SK-N-SH (cell line): Measurements from ENCODE around the gene RPA1. TPM values are rescaled to one million over a fixed set of nuclear protein-coding genes. Genes with fewer than 3 reads are reported as not detected.

Source experiments
- CTCF ChIA-PET: fragments of 300-600, 350-600 bp; formaldehyde crosslinking; extraction: SDS; loops from one replicate; lab custom pipeline; 2021; lab: Yijun Ruan, JAX
- POLR2A ChIA-PET: fragments of 350-600 bp; sonication (Branson Sonifier 250); formaldehyde crosslinking; extraction: SDS; loops from one replicate; lab custom pipeline; 2020; ENCODE audit warnings: antibody characterized with exemption, inconsistent platforms; lab: Yijun Ruan, JAX
- DNase-seq: peaks from one replicate; pipeline ENCODE4 v3.0.0; 2012
- H2AFZ ChIP-seq: fragments of 200-600 bp; sonication (generic); 2 replicates; pipeline ENCODE4 v1.8.1; 2016; ENCODE audit warnings: antibody characterized with exemption, mild to moderate bottlenecking, low read depth
- H3F3A ChIP-seq: fragments of 200-600 bp; sonication (generic); replicated peaks from 2 replicates; pipeline ENCODE3; 2016; ENCODE audit warnings: antibody characterized with exemption, mild to moderate bottlenecking; ENCODE audit not compliant: insufficient read depth
- H3K27ac ChIP-seq, 2 experiments: fragments of 200-500 bp in 1 of 2; fragments of 200-600 bp in 1 of 2; sonication (Bioruptor generic) in 1 of 2; sonication (generic), shearing (Covaris generic) in 1 of 2; 2 replicates each; pipeline versions ENCODE4 v1.5.1 to v1.6.1; 2014 to 2016; ENCODE audit warnings: low read depth in 2 of 2, inconsistent platforms in 1 of 2, low read length in 1 of 2, mild to moderate bottlenecking in 1 of 2, mixed read lengths in 1 of 2
- H3K27me3 ChIP-seq: fragments of 200-600 bp; sonication (generic), shearing (Covaris generic); 2 replicates; pipeline ENCODE4 v1.6.1; 2016; ENCODE audit warnings: mixed run types; ENCODE audit not compliant: insufficient read depth
- H3K36me3 ChIP-seq, 2 experiments: fragments of 200-500 bp in 1 of 2; fragments of 200-600 bp in 1 of 2; sonication (Bioruptor generic) in 1 of 2; sonication (generic) in 1 of 2; replicated peaks in 1 of 2; 2 replicates each; pipeline versions ENCODE3 to v1.5.1; 2014 to 2016; ENCODE audit warnings: low read length in 1 of 2, mild to moderate bottlenecking in 1 of 2; ENCODE audit not compliant: insufficient read depth in 2 of 2, control insufficient read depth in 1 of 2
- H3K4me1 ChIP-seq, 2 experiments: fragments of 200-500 bp in 1 of 2; fragments of 200-600 bp in 1 of 2; sonication (Bioruptor generic) in 1 of 2; sonication (generic), shearing (Covaris generic) in 1 of 2; 2 replicates each; pipeline versions ENCODE4 v1.5.1 to v1.6.1; 2014 to 2016; ENCODE audit warnings: low read depth in 1 of 2, low read length in 1 of 2, mixed run types in 1 of 2; ENCODE audit not compliant: insufficient read depth in 2 of 2, control insufficient read depth in 1 of 2
- H3K4me2 ChIP-seq: fragments of 200-600 bp; sonication (generic), shearing (Covaris generic); 2 replicates; pipeline ENCODE4 v1.6.1; 2017; ENCODE audit warnings: mixed run types
- H3K4me3 ChIP-seq, 2 experiments: fragments of 200-500 bp in 1 of 2; fragments of 200-600 bp in 1 of 2; sonication (Bioruptor generic) in 1 of 2; sonication (generic), shearing (Covaris generic) in 1 of 2; 2 replicates each; pipeline versions ENCODE4 v1.5.1 to v1.8.1; 2014 to 2016; ENCODE audit warnings: low read depth in 2 of 2, inconsistent platforms in 1 of 2, low read length in 1 of 2, mild to moderate bottlenecking in 1 of 2, mixed read lengths in 1 of 2, moderate library complexity in 1 of 2
- H3K79me2 ChIP-seq: fragments of 200-600 bp; sonication (generic); 2 replicates; pipeline ENCODE4 v1.8.1; 2017; ENCODE audit warnings: mild to moderate bottlenecking; ENCODE audit not compliant: insufficient read depth
- H3K9ac ChIP-seq: fragments of 200-600 bp; sonication (generic); 2 replicates; pipeline ENCODE4 v1.6.1; 2017; ENCODE audit warnings: mixed run types
- H3K9me2 ChIP-seq: fragments of 200-600 bp; sonication (generic); 2 replicates; pipeline ENCODE4 v1.6.1; 2017; ENCODE audit warnings: mixed run types
- H3K9me3 ChIP-seq: fragments of 200-600 bp; sonication (generic); 2 replicates; pipeline ENCODE4 v1.6.1; 2017; ENCODE audit warnings: mixed run types, mild to moderate bottlenecking, moderate library complexity
- H4K20me1 ChIP-seq: fragments of 200-600 bp; sonication (generic); 2 replicates; pipeline ENCODE4 v1.6.1; 2017; ENCODE audit warnings: mild to moderate bottlenecking, mixed run types; ENCODE audit not compliant: insufficient read depth
- EZH2phosphoT487 ChIP-seq: fragments of 200-600 bp; sonication (generic); IDR thresholded peaks from 2 replicates; pipeline ENCODE4 v1.6.1; 2017; ENCODE audit warnings: low read depth, mixed run types, mild to moderate bottlenecking, antibody characterized with exemption, moderate library complexity, borderline replicate concordance
- FOSL2 ChIP-seq: IDR thresholded peaks from 2 replicates; pipeline ENCODE4 v1.4.0; 2012; ENCODE audit warnings: low read depth, mild to moderate bottlenecking, moderate library complexity, borderline replicate concordance
- NRF1 ChIP-seq: IDR thresholded peaks from 2 replicates; pipeline ENCODE4 v1.6.1; 2012; ENCODE audit warnings: low read depth, mild to moderate bottlenecking, low read length
- RCOR1 ChIP-seq: fragments of 150-350 bp; IDR thresholded peaks from 2 replicates; pipeline ENCODE4 v1.6.1; 2017; ENCODE audit warnings: antibody characterized with exemption, low read length
- SIN3A ChIP-seq: IDR thresholded peaks from 2 replicates; pipeline ENCODE4 v1.6.1; 2012; ENCODE audit warnings: low read depth, mild to moderate bottlenecking, low read length, moderate library complexity, borderline replicate concordance
- TEAD4 ChIP-seq: IDR thresholded peaks from 2 replicates; pipeline ENCODE4 v1.4.0; 2012; ENCODE audit warnings: mild to moderate bottlenecking, borderline replicate concordance; ENCODE audit not compliant: insufficient read depth
- YY1 ChIP-seq: IDR thresholded peaks from 2 replicates; pipeline ENCODE4 v1.4.0; 2012; ENCODE audit warnings: low read depth, mild to moderate bottlenecking
- WGBS: methylation state at CpG from one replicate; pipeline ENCODE4 v1.1.6; 2017; ENCODE audit warnings: low lambda C conversion rate; 5-methylcytosine and 5-hydroxymethylcytosine counted together
- polyA plus RNA-seq, 3 experiments: library from polyadenylated mRNA; depleted of rRNA; stranded (reverse); fragments of >200 nt; gene quantifications; 2 replicates each; pipeline ENCODE4 v1.2.3, GENCODE V29; 2012
- TF ChIP-seq, protein P1 (sequence below): IDR thresholded peaks from 2 replicates; pipeline ENCODE4 v1.4.0; 2012; ENCODE audit warnings: low read depth, borderline replicate concordance
- TF ChIP-seq, protein P2 (sequence below): IDR thresholded peaks from 2 replicates; pipeline ENCODE4 v1.4.0; 2012; ENCODE audit warnings: low read depth
- TF ChIP-seq, protein P3 (sequence below): fragments of 200-600 bp; sonication (generic); IDR thresholded peaks from 2 replicates; pipeline ENCODE4 v1.6.1; 2017; ENCODE audit warnings: antibody characterized with exemption, mild to moderate bottlenecking, moderate library complexity

The RPA1 gene
- polyA plus RNA-seq, 1 of the 3 experiments (the other 2 are of a cell fraction): 47.2 TPM

DNA sequence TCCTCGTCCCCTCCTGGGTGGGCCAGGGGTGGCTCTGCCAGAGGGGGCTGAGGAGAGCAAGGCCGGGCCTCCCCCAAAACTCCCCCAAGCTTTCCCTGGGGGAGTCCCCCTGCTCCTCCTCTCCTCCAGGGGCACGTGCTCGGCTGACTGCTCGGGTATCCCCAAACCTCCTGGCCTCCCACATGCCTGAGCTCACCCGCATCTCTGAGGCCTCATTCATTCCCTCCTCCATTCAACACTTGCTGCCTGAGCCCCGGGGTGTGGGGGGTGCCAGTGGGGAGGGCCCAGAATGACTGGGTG lies 112.2 kb downstream of the RPA1 start:
- Histone ChIP-seq H3K4me1 (peaks cover 0 to 27% of the 10 kb centered on the region in 2 experiments; a peak in 1 of 4 replicates), H3K9ac (no peak overlapping the region), H4K20me1 (no peaks in the 10 kb centered on the region), H3K4me3 (no peak overlapping the region), H3K4me2 (no peak overlapping the region), H3K27me3 (no peaks in the 10 kb centered on the region), H3K9me3 (no peaks in the 10 kb centered on the region), H2AFZ (no peak overlapping the region), H3K27ac (no peak overlapping the region), H3K79me2 (no peaks in the 10 kb centered on the region), H3K36me3 (no peaks in the 10 kb centered on the region), H3K9me2 (no peaks in the 10 kb centered on the region), H3F3A (no peaks in the 10 kb centered on the region)
- 77% methylated on average over 4 of the region's 7 CpGs for WGBS
- ChIA-PET POLR2A (no interaction called here), CTCF (interaction anchor here (0.6 to 3.8 kb wide), 3 partner anchors 37 to 84 kb away, joined by 3 to 12 read pairs (median 5); no protein-coding TSS in a partner anchor)
- DNase-seq: no peak
- no peak for TF ChIP-seq FOSL2
- TF ChIP-seq NRF1: no peak

DNA sequence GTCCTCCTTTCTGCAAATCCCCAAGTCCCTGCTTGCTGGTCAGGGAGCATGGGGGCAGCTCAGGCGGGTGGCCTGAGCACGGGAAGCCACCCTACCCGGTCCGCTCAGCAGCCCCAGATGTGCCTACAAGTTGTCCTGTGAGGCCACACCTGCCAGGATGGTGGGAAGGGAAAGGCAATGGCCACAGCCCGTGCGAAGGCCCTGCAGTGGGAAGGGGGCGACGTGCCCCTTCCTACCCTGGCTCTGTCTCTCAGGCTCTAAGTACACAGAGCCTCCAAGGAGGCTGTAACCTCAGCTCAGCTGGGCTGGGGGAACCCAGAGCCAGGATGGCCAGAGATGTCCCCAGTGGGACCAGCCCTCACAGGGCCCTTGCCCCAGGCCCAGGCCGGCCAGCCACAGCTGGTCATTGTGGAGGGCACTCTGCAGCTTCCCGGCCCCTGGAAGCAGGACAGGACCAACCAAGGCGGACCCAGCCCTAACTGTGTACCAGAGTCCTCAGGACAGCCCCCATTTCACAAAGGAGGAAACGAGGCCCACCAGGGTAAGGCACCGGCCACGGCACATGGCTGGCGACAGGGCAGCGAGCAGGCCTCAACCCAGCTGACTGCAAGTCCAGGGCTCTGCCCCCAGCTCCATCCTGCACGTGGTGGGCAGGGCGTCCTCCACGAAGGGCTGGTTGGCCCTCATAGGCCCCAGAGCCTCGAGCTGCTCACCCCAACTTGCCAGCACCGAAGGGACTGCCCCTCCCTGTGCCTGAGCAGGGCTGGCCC lies 113.0 kb downstream of the RPA1 start:
- Histone ChIP-seq H4K20me1 (no peaks in the 10 kb centered on the region), H3K79me2 (no peaks in the 10 kb centered on the region), H3K9me3 (no peaks in the 10 kb centered on the region), H3K4me3 (no peak overlapping the region), H3K27me3 (no peaks in the 10 kb centered on the region), H3K4me2 (no peak overlapping the region), H3K9ac (no peak overlapping the region), H3F3A (no peaks in the 10 kb centered on the region), H3K27ac (no peak overlapping the region), H3K9me2 (no peaks in the 10 kb centered on the region), H3K4me1 (peaks cover 0 to 27% of the 10 kb centered on the region in 2 experiments; a peak in 1 of 4 replicates), H3K36me3 (no peaks in the 10 kb centered on the region), H2AFZ (no peak overlapping the region)
- ChIA-PET CTCF (interaction anchor here (0.6 to 3.8 kb wide), 3 partner anchors 38 to 98 kb away, joined by 3 to 12 read pairs (median 5); no protein-coding TSS in a partner anchor), POLR2A (no interaction called here)
- DNase-seq: no peak
- TF ChIP-seq FOSL2: no peak
- TF ChIP-seq, protein P1, sequence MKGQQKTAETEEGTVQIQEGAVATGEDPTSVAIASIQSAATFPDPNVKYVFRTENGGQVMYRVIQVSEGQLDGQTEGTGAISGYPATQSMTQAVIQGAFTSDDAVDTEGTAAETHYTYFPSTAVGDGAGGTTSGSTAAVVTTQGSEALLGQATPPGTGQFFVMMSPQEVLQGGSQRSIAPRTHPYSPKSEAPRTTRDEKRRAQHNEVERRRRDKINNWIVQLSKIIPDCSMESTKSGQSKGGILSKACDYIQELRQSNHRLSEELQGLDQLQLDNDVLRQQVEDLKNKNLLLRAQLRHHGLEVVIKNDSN: no peak
- TF ChIP-seq, protein P2, sequence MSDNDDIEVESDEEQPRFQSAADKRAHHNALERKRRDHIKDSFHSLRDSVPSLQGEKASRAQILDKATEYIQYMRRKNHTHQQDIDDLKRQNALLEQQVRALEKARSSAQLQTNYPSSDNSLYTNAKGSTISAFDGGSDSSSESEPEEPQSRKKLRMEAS: no peak
- TF ChIP-seq SIN3A: no peak
- TF ChIP-seq YY1: no peak
- TF ChIP-seq, protein P3, sequence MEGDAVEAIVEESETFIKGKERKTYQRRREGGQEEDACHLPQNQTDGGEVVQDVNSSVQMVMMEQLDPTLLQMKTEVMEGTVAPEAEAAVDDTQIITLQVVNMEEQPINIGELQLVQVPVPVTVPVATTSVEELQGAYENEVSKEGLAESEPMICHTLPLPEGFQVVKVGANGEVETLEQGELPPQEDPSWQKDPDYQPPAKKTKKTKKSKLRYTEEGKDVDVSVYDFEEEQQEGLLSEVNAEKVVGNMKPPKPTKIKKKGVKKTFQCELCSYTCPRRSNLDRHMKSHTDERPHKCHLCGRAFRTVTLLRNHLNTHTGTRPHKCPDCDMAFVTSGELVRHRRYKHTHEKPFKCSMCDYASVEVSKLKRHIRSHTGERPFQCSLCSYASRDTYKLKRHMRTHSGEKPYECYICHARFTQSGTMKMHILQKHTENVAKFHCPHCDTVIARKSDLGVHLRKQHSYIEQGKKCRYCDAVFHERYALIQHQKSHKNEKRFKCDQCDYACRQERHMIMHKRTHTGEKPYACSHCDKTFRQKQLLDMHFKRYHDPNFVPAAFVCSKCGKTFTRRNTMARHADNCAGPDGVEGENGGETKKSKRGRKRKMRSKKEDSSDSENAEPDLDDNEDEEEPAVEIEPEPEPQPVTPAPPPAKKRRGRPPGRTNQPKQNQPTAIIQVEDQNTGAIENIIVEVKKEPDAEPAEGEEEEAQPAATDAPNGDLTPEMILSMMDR: no peak
- TF ChIP-seq TEAD4: no peak
- no peak for TF ChIP-seq RCOR1
- no peak for TF ChIP-seq EZH2phosphoT487
- WGBS: 86% methylated on average over 13 of the region's 21 CpGs
